ENCODE results near the gene SLC39A11.
"Not testable (repeated sequence)": the region's sequence is repeated elsewhere in the genome, so short reads cannot be mapped to it uniquely, and the experiment has no call there.

The SLC39A11 gene

DNA sequence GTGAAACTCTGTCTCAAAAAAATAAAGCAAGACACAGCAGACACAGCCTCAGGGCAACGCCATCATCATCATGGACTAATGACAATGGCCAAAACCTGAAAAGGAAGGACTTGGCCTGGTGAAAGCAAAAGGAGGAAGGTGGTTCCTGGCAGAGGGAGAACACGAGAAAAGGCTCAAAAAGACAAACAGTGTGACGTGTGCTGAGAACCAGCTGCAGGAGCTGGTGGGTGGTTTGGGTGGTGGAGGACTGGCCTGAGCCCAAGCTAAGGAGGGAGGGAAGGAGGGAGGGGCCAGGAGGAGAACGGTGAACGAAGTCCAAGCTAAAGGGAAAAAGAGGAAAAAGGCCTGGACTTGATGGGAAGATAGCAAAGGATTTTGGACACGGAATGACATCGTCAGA, 85.1 kb downstream of the SLC39A11 start:
- DNase-seq: no peak

- DNase-seq: no peak
These were observed 87.1 kb downstream of the SLC39A11 start for GRCh38 chr17:73005360-73005759.

DNA sequence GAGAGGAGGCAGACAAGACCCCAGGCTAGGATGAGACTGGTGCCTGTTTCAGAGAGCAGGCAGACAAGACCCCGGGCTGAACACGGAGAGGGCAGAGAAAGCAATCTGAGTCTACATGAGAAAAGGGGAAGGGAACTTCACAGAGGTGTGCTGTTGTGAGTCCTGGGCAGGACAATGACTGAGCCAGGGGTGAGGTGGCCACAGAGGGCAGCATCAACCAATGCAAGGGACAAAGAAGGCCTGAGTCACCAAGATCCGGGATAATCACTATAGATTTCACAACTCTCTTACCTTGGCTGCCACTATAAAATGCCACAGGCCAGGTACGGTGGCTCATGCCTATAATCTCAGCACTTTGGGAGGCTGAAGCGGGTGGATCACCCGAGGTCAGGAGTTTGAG, 89.0 kb downstream of the SLC39A11 start:
- DNase-seq: no peak

GRCh38 chr17:73000832-73001231, 91.7 kb downstream of the SLC39A11 start:
- DNase-seq: no peak

DNA sequence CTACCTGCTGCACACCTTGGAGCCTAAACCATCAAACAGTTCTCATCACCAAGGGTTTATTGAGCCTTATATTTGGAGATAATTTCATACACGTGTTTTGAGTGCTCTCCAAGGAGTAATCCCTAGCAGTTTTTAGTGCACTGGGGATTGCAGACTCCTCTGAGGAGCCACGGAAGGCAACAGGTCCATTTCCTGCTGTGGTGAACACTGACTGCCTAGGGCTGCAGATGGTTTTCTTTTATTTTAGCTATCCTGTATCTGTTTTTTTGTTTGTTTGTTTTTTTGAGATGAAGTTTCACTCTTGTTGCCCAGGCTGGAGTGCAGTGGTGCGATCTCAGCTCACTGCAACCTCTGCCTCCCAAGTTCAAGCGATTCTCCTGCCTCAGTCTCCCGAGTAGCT, 93.0 kb downstream of the SLC39A11 start:
- DNase-seq: not testable (repeated sequence)

DNA sequence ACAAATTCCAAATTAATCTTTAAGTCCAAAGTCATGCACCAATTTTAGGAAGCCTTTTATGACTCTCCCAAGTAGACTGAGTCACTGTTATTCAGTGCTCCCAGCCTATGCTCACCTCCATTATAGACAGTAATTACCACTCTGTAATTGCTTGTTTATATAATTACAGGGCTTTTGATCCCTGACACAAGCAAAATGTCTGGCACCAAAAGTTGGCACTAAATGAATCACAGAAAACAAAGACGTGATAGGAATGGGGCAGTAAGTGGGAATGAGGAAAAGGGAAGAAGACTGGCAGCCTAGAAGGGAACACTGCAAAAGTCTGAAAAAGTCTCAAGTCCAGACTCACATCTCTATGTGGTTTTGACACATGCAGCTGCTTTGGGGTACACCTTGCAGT, 94.1 kb downstream of the SLC39A11 start:
- DNase-seq: no peak

GRCh38 chr17:72997559-72997958, 94.9 kb downstream of the SLC39A11 start:
- no peak for DNase-seq

- DNase-seq: peak in 1 of 2 experiments; percentile 42
These were observed 95.7 kb downstream of the SLC39A11 start for GRCh38 chr17:72996791-72997190.

DNA sequence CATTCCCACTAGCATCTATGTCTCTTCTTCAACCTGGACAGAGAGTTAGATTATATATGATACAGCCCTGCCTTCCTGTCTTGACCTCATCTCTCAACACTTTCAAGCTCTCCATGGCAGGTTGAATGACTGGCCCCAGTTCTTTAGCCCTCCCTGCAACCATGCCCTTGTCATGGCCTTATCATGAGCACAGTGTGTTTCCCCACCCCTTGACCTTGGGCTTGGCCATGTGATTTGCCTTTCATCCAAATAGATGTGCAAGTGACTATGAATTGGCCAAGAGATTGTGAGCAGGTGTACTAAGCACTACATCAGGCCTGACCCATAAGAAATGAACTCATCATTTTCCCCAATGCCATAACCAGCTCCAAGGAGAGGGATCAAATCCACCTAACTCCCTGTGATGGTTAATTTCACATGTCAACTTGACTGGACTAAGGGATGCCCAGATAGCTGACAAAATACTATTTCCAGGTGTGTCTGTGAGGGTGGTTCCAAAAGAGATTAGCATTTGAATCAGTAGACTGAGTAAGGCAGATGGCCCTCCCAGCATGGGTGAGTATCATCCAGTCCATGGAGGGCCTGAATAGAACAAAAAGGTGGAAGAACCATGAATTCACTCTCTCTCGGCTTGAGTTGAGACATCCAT, 97.4 kb downstream of the SLC39A11 start:
- DNase-seq: no peak

GRCh38 chr17:72992783-72993467, 99.6 kb downstream of the SLC39A11 start:
- DNase-seq: not testable (repeated sequence)

DNA sequence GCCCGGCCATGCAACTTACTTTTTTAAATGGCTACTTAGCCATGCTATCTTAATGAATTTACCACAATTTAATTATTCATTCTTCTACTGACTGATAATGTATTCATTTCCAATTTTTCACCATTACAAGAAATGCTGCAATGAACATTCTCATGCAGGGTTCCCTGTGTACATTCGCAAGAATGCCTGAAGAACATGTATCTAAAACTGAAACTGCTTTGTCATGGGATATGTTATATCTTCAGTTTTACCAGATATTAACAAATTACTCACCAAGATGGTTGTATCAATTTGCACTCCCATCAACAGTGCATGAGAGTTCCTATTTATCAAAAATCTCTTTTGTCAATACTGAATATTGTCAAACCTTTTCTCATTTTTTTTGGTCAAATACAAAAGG, 100.8 kb downstream of the SLC39A11 start:
- no peak for DNase-seq

DNA sequence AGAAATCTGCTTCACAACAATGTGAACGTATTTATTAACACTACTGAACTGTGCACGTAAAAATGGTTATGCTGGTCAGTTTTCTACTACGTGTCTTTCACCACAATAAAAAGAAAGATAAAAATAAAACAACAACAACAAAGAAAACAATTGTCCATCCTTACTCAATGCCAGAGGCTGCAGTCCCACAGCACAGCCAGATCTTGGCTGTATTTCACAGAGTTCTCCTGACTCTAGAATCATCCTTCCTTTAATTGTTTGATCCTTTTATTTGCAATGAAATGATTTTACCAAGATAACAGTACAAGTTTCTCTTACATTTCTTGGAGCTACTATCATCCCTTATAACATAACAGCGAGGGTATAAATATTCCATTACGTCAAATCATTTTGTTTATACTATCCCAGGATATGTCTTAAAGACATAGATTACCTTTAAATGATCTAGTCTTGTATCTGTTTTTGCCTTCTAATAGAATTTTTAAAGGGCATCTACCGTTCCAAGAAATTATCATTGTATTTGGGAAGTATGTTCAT, 103.3 kb downstream of the SLC39A11 start:
- DNase-seq: no peak

- DNase-seq: no peak
These were observed 104.0 kb downstream of the SLC39A11 start for GRCh38 chr17:72988451-72988850.

GRCh38 chr17:72987166-72987565, 105.3 kb downstream of the SLC39A11 start:
- DNase-seq: peak in 1 of 2 experiments; percentile 28

GRCh38 chr17:72985882-72986720, 106.4 kb downstream of the SLC39A11 start:
- peak; percentile 44 to 80 for DNase-seq

DNA sequence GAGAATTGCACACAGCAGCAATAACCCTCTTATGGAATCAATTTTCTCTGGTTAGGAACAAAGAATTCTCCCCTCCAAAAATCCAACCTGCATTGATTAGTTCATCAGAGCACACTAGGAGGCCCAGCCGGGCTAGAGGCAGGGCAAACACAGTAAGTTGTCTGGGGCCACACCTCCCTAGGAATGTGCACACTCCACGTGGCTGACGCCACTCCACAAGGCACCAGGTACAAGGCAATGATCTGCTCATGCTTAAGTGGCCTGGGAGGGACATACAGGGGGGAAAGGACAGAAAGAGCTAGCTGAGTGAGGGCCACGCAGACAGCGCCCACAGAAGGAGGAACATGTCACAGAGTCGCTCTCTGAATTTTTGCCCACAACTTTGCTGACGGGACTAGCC, 107.6 kb downstream of the SLC39A11 start:
- DNase-seq: no peak

GRCh38 chr17:72984145-72984925, 108.2 kb downstream of the SLC39A11 start:
- DNase-seq: no peak

DNA sequence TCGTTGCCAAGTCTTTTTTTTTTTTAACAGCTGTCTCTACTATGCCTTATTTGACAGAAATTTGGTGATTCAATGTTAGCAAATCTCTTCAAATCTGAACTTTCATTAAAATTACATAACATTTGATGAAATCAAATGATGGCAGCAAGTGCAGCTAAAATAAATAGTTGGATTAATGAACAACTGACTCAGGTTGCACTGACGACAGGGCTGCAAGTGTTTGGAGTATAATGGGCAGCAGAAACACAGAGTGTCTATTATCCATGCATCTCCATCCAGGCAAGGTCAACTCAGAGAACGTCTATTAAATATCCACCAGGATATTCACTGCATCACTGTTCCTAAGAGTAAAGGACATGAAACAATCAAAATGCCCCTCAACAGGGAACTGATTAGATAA, 109.8 kb downstream of the SLC39A11 start:
- no peak for DNase-seq

GRCh38 chr17:72978593-72979218, 113.8 kb downstream of the SLC39A11 start:
- DNase-seq: peak in 1 of 2 experiments; percentile 34

DNA sequence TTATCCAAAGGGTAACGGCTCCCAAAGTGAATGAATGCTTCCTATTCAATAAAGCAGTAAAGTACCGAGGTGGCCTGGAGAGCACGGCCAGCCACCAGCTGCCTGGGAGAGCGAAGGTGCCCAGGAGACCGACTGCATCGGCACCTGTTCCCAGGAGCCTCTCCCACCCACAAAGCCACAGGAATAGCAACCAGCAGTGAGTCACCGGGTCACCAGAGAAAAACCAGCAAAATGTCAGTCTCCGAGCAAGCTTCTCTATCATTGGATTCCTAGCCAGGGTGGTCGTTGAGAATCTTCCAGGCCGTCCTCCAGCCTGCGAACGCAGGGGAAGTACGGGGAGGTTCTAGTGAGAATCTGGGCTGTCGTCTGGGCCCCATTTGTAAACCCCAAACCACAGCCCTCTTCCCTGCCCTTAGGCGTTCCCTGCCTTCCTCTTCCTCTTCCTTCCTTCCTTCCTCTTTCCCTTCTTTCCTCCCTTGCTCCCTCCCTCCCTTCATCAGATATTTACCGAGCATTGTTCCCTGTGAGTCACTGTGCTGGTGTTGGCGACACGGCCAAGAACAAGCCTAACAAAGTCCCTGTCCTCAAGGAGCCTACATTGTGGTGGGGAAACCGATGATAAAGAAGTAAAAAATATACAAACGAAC, 114.6 kb downstream of the SLC39A11 start:
- no peak for DNase-seq

- DNase-seq: peak in 1 of 2 experiments; percentile 32
These were observed 115.3 kb downstream of the SLC39A11 start for GRCh38 chr17:72976971-72977770.
